ENCODE results near the gene CIB4. TPM values are rescaled to one million over a fixed set of nuclear protein-coding genes. Genes with fewer than 3 reads are reported as not detected.

CIB4 gene
- total RNA-seq, 2 donors from 2014 or later: not detected

DNA sequence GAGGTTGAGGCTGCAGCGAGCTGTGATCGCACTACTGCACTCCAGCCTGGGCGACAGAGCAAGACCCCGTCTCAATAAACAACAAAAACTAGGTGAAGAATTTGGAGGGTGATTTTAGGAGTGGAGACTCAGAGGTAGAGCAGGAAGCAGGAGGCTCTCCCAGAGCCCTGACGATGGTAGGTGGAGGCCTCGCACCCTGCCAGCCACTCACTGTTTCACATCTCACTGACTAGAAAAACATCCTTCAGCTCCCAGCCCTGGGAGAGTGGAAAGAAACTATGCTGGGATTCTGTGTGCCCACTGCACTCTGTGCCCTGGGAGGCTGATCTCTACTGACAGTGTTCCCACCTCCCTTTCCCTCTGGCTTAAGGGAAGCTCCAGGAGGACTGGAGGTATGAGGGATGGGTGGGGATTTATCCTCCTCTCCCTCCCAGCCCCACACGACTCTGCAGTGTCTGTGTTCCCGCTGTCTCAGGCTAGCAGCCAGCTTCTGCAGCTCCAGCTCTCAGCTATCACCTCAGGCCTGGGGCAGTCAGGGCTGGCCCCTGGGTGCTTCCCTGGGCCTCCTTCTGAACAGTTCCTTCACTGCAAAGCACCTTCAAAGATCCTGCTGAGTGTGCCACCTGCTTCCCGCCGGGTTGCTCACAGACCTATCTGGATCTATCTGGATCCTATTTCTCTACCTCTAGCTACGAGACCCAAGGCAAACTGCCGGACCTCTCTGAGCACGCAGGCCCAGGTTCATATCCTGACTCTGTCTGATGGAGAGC, 9.6 kb downstream of the CIB4 start:
- TF ChIP-seq POLR2A (IDR thresholded peaks at IDR 0.05): no peak
- TF ChIP-seq CTCF (IDR thresholded peaks at IDR 0.05): no peak
- intact Hi-C loops (cut with DNase I): no loop called here
- Histone ChIP-seq H3K36me3 (replicated peaks in 1 of 2; ENCODE audit: insufficient read depth in 1 of 2, low read depth in 2 of 2) (no peaks in the 10 kb centered on the region), H3K27me3 (no peaks in the 10 kb centered on the region), H3K27ac (no peak overlapping the region), H3K4me3 (no peak overlapping the region), H3K4me1 (no peaks in the 10 kb centered on the region), H3K9me3 (no peaks in the 10 kb centered on the region)
- ATAC-seq: no peak
- WGBS, 2 donors: 82 to 89% methylated on average over 12 to 13 of the region's 13 CpGs
- peak in 1 of 4 donors; percentile 3 for DNase-seq

DNA sequence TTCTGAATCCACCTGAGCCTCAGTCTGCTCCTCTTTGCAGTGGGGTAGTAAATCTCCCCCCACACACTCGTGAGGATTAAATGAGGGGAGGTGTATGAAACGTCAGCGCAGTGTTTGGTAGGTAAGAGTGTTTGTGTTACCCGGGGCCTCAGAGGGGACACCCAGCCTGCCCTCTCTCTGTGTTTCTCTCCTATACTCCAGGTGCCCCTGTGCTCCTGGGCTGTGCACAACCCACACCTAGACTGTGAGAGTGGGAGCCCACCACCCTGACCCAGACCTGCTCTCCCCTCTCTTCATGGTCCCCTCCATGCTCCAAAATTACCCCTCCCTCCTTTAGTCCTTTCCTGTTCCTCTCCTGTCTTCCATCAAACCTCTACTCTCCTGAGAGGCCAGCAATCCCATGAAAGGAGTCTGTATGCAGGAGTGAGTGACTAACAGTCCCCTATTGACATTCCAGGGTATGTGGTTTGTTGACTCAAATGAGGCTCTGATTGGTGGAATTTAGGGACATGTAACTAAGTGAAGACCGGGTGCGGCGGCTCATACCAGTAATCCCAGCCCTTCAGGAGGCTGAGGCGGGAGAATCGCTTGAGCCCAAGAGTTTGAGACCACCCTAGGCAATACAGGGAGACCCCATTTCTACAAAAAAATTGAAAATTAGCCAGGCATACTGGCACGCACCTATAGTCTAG, 10.4 kb downstream of the CIB4 start:
- TF ChIP-seq CTCF (IDR thresholded peaks at IDR 0.05) (no peak), POLR2A (IDR thresholded peaks at IDR 0.05) (no peak)
- no peak for ATAC-seq
- peak in 1 of 4 donors; percentile 2 for DNase-seq

GRCh38 chr2:26630235-26630634, 10.9 kb downstream of the CIB4 start:
- ATAC-seq: no peak
- Histone ChIP-seq H3K4me3 (no peak overlapping the region), H3K9me3 (no peaks in the 10 kb centered on the region), H3K36me3 (replicated peaks in 1 of 2; ENCODE audit: insufficient read depth in 1 of 2, low read depth in 2 of 2) (no peaks in the 10 kb centered on the region), H3K4me1 (no peaks in the 10 kb centered on the region), H3K27ac (no peak overlapping the region), H3K27me3 (no peaks in the 10 kb centered on the region)
- 81 to 96% methylated on average over 4 of the region's 4 CpGs for WGBS, 2 donors
- intact Hi-C loops (cut with DNase I): no loop called here
- peak in 1 of 4 donors; percentile 5 for DNase-seq
- TF ChIP-seq CTCF (IDR thresholded peaks at IDR 0.05) (no peak), POLR2A (IDR thresholded peaks at IDR 0.05) (no peak)

More for the DNA sequence above, 10.4 kb downstream of the CIB4 start:
- Histone ChIP-seq H3K9me3 (no peaks in the 10 kb centered on the region), H3K4me1 (no peaks in the 10 kb centered on the region), H3K27ac (no peak overlapping the region), H3K36me3 (replicated peaks in 1 of 2; ENCODE audit: insufficient read depth in 1 of 2, low read depth in 2 of 2) (no peaks in the 10 kb centered on the region), H3K27me3 (no peaks in the 10 kb centered on the region), H3K4me3 (no peak overlapping the region)
- 87 to 90% methylated on average over 10 of the region's 10 CpGs for WGBS, 2 donors
- intact Hi-C loops (cut with DNase I): no loop called here

DNA sequence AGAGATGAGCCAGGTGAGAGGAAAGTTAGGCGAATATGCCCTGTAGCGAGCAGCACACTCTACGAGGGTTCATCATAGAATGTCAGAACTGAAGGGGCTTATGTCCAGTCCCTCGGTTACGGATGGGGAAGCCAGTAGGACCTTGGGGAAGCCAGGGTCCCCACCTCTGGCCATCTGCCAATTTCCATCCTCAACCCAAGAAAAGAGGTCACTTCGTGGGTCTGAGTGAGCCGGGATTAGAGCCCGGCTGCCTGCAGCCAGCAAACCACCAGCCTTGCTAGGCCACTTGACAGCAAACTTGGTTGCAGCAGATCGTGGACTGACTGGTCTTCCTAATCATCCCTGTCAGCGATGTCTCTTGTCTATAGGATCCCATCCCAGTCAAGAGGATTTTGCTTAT, 11.4 kb downstream of the CIB4 start:
- H3K9me3 ChIP-seq: no peaks in the 10 kb centered on the region
- H3K36me3 ChIP-seq (replicated peaks in 1 of 2; ENCODE audit: insufficient read depth in 1 of 2, low read depth in 2 of 2): no peaks in the 10 kb centered on the region
- no peak overlapping the region for H3K4me3 ChIP-seq
- no peaks in the 10 kb centered on the region for H3K27me3 ChIP-seq
- 82 to 98% methylated on average over 5 to 10 of the region's 10 CpGs for WGBS, 2 donors
- intact Hi-C loops (cut with DNase I): no loop called here
- ATAC-seq: no peak
- peak in 1 of 4 donors; percentile 9 for DNase-seq
- H3K27ac ChIP-seq: no peak overlapping the region
- TF ChIP-seq CTCF (IDR thresholded peaks at IDR 0.05) (no peak), POLR2A (IDR thresholded peaks at IDR 0.05) (no peak)
- H3K4me1 ChIP-seq: no peaks in the 10 kb centered on the region
